Hepatocyte (in vitro differentiated cells): ENCODE data around the gene FSD2.

Source experiments
- CTCF ChIP-seq: fragments of 200-600 bp; sonication (generic); IDR thresholded peaks from 2 replicates; pipeline ENCODE4 v1.5.1; 2016; ENCODE audit warnings: antibody characterized with exemption, mild to moderate bottlenecking; ENCODE audit not compliant: poor library complexity
- EZH2 ChIP-seq: fragments of 200-600 bp; sonication (generic); IDR thresholded peaks from 2 replicates; pipeline ENCODE4 v1.6.1; 2016; ENCODE audit warnings: antibody characterized with exemption, mild to moderate bottlenecking, borderline replicate concordance

GRCh38 chr15:82830427-82831173 is 24.7 kb upstream of the FSD2 start:
- no peak for TF ChIP-seq CTCF
- no peak for TF ChIP-seq EZH2
